Measurements from ENCODE around the gene DPP6.

- TF ChIP-seq POLR2A (IDR thresholded peaks at IDR 0.05; ENCODE audit: low read length) = no peak
- no peak for TF ChIP-seq GATA1 (IDR thresholded peaks at IDR 0.05; ENCODE audit: low read depth, low read length)
Observed at GRCh38 chr7:154631162-154631561, 579.0 kb downstream of the DPP6 start.
